ENCODE measurements around the gene C11orf68.

- TF ChIP-seq CTCF (IDR thresholded peaks at IDR 0.05) (no peak), POLR2A (IDR thresholded peaks at IDR 0.05) (no peak)
These were observed 295 bp upstream of the C11orf68 start, which contains the start of gene DRAP1 for GRCh38 chr11:65919141-65919572.
